T-helper 2 cell treated with Interferon-gamma antibody and Interleukin-4, amounts not matched to agents 5 μg/mL and 100 μg/mL, for 36 hours (primary cell): Measurements from ENCODE around the gene TOPORS.

Experiments used
- DNase-seq: peaks from one replicate; pipeline ENCODE4 v3.0.0; 2021; ENCODE audit warnings: low spot score
- H3K27ac Mint-ChIP-seq: one replicate; pipeline ENCODE4 v1.8.0; 2021; ENCODE audit warnings: mild to moderate bottlenecking, mixed read lengths
- H3K27me3 Mint-ChIP-seq: one replicate; pipeline ENCODE4 v1.8.0; 2021; ENCODE audit warnings: low read depth, mixed read lengths
- H3K36me3 Mint-ChIP-seq: one replicate; pipeline ENCODE4 v1.8.0; 2021; ENCODE audit warnings: low read depth, mixed read lengths
- H3K4me1 Mint-ChIP-seq: one replicate; pipeline ENCODE4 v1.8.0; 2021; ENCODE audit warnings: low read depth, mixed read lengths
- H3K4me3 Mint-ChIP-seq: one replicate; pipeline ENCODE4 v1.8.0; 2022; ENCODE audit warnings: mild to moderate bottlenecking, moderate library complexity, mixed read lengths
- H3K9me3 Mint-ChIP-seq: one replicate; pipeline ENCODE4 v1.8.0; 2021; ENCODE audit warnings: mixed read lengths

The TOPORS gene

DNA sequence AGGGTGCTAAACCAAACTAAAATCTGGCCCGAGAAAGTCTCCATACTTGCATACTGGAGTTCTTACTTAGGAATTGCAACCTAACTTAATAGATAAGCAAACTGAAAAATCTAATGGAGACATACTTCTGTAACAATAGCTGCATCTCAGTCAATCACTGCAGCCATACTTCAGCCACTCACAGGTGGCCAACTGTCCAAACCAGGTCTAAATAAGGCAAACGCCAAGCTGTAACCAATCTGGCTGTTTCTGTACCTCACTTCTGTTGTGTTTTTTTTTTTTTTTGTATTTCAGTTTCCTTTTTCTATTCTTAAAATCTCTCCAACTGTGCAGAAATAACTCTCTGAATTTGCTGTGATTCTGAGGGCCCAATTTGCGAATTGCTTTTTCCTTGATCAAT is 24.9 kb upstream of the TOPORS start:
- Mint-ChIP-seq H3K36me3 (peaks cover 2% of the 10 kb centered on the region), H3K4me1 (peaks cover 15% of the 10 kb centered on the region), H3K4me3 (no peak overlapping the region), H3K9me3 (no peaks in the 10 kb centered on the region), H3K27me3 (peaks cover 20% of the 10 kb centered on the region), H3K27ac (no peak overlapping the region)
- no peak for DNase-seq

GRCh38 chr9:32574858-32575257 is 22.5 kb upstream of the TOPORS start:
- H3K4me3 Mint-ChIP-seq: no peak overlapping the region
- peaks cover 23% of the 10 kb centered on the region for H3K4me1 Mint-ChIP-seq
- H3K27me3 Mint-ChIP-seq: peaks cover 11% of the 10 kb centered on the region
- no peak for DNase-seq
- H3K9me3 Mint-ChIP-seq: no peaks in the 10 kb centered on the region
- peaks cover 6% of the 10 kb centered on the region for H3K36me3 Mint-ChIP-seq
- no peak overlapping the region for H3K27ac Mint-ChIP-seq

DNA sequence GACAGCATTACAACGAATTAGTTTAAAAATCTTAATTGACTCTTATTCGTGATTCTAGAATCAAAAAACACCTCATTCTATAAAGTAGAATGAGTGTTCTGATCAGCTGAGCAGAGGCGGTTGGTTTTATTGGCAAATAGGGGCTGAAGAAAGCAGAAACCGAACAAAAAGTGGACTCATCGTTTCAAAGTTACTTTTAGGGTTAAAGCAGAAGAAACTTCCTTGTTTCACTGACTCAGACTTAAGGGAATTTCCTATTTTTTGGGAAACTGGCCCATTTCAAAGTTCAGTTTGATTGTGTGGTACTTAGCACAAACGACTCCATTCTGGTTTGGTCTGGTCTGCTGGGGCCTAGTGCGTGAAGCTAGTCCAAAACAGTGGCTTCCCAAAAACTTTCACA is 21.4 kb upstream of the TOPORS start:
- DNase-seq: no peak
- peaks cover 9% of the 10 kb centered on the region for H3K36me3 Mint-ChIP-seq
- peak overlapping the region; percentile 99 for H3K4me3 Mint-ChIP-seq
- peaks cover 19% of the 10 kb centered on the region for H3K4me1 Mint-ChIP-seq
- H3K27me3 Mint-ChIP-seq: peaks cover 4% of the 10 kb centered on the region
- H3K9me3 Mint-ChIP-seq: no peaks in the 10 kb centered on the region
- H3K27ac Mint-ChIP-seq: peak overlapping the region; percentile 99

DNA sequence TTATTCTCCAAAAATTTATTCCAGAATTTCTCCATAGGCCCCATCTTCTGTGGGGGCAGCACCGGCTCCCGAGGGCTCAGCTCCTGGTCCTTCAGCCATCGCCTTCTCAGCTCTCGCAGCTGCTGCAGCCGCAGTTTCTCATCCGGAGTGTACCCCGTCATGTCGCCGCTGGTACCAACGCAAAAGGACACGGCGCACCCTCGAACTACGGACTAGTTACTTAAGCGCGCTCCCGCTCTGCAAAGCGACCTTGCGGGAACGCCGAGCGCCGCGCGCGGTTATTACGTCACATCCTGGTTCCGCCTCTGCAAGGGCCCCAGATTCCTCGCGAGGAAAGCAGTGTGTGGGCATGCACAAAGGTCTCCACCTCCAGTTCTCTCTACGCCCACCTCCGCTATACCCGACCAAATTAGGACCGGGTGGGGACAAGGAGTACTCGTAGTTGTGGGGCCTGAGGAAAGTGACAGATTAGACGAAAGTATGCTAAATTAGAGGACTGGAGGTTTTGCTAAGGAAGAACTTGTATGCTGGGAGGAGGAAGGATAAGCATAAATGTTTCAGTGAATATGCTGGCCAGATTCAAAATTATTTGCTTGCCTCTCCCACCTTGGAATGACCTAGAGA is 20.6 kb upstream of the TOPORS start, which contains the start of gene NDUFB6:
Gene NDUFB6 (minus strand): TSS at position 260 of the 624 bp plus-strand sequence. CDS start 99 bp downstream, at position 161.
- H3K27ac Mint-ChIP-seq: peak within 1 kb of the TSS; percentile 99
- H3K4me3 Mint-ChIP-seq: peak within 1 kb of the TSS; percentile 99
- no peaks in the 10 kb centered on the region for H3K9me3 Mint-ChIP-seq

DNA sequence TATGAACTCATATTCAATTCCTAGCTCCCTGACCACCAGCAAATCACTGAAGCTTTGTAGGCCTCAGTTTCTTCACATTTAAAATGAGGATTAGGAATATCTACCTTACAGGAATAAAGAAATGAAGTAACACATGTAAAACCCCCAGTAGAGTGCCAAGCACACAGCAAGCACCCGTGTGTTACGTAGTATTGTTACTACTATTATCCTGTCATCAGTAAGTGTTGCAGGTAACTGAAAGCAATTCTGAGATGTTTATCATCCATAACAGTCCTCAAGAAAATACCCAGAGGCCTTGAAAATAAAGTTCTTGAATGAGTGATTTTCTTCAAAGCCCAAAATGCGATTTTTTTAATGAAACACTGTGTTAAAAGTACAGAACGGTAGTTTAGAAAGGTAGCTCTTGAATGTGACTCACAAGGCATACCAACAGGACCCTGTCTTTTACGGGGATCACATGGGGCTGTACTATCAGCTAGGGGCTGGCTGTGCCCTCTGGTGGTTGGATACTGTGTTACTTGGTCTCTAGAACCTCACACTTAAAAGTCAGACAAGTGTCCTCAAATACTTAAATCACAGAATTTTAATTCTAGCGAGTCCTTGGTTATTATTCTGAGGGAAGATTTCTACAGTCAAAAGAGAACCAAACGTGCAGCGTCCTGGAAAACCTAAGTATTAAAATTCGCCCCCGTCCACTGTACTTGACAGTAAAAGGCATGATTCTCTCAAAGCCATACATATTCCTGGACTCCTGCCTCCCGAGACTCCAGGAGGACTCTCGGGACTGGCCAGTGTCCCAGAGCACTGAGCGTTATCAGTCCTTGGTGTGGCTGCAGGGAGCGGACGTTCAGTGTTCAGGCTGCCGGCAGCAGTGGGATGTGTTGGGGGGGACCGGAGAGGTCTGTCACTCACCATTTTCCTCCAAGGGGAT is 19.8 kb upstream of the TOPORS start:
- H3K27me3 Mint-ChIP-seq: no peaks in the 10 kb centered on the region
- peaks cover 14% of the 10 kb centered on the region for H3K36me3 Mint-ChIP-seq
- no peaks in the 10 kb centered on the region for H3K9me3 Mint-ChIP-seq
- H3K4me3 Mint-ChIP-seq: peak overlapping the region; percentile 99
- peak; percentile 71 for DNase-seq
- peak overlapping the region; percentile 99 for H3K27ac Mint-ChIP-seq
- H3K4me1 Mint-ChIP-seq: peaks cover 19% of the 10 kb centered on the region

More for the DNA sequence above, 20.6 kb upstream of the TOPORS start, which contains the start of gene NDUFB6:
- H3K4me1 Mint-ChIP-seq: peaks cover 19% of the 10 kb centered on the region
- no peaks in the 10 kb centered on the region for H3K27me3 Mint-ChIP-seq
- peak; percentile 95 for DNase-seq
- H3K36me3 Mint-ChIP-seq: peaks cover 13% of the 10 kb centered on the region

GRCh38 chr9:32570262-32570661 is 17.9 kb upstream of the TOPORS start:
- peaks cover 26% of the 10 kb centered on the region for H3K36me3 Mint-ChIP-seq
- DNase-seq: no peak
- peak overlapping the region; percentile 24 for H3K27ac Mint-ChIP-seq
- peaks cover 25% of the 10 kb centered on the region for H3K4me1 Mint-ChIP-seq
- H3K4me3 Mint-ChIP-seq: no peak overlapping the region
- no peaks in the 10 kb centered on the region for H3K27me3 Mint-ChIP-seq
- H3K9me3 Mint-ChIP-seq: no peaks in the 10 kb centered on the region

DNA sequence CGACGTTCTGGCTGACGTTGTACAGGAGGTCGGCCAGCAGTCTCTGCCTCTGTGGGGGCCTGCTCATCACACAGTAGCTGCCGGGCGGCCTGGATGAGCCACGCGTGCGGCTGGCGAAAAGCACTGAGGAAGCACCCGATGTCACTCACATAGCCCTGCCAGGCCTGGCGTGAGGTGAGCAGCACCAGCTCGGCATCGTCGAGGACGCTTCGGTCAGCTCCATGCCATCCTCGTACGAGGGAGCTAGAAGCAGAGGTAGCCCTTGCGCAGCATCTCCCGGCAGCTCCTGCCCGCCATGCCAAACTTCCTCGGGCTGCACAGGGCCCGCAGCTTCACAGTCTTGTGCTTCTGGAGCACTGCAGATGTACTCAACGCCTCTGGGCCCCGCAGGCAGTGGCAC is 14.4 kb upstream of the TOPORS start:
- H3K4me1 Mint-ChIP-seq: peaks cover 18% of the 10 kb centered on the region
- no peak overlapping the region for H3K27ac Mint-ChIP-seq
- peaks cover 33% of the 10 kb centered on the region for H3K36me3 Mint-ChIP-seq
- H3K9me3 Mint-ChIP-seq: no peaks in the 10 kb centered on the region
- no peak overlapping the region for H3K4me3 Mint-ChIP-seq
- no peak for DNase-seq
- no peaks in the 10 kb centered on the region for H3K27me3 Mint-ChIP-seq

DNA sequence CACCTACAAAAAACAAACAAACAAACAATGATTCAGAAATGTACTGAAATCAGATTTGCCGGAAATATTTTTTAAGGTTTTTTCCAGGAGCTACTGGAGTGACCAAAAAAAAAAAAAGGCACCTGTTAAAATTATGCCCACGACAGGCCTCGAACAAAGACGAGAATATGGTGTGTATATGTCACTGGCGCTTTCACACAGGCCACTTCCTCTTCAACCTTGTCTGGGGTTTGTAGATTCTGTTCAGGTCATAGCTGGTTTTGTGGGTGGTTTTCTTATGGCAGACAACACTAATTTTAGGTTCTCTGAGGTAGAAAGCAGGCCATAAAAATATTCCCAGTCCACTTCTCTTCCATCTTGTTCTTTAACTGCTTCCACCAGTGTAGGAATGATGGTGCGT is 13.6 kb upstream of the TOPORS start:
- no peak for DNase-seq
- H3K4me1 Mint-ChIP-seq: peaks cover 15% of the 10 kb centered on the region
- H3K9me3 Mint-ChIP-seq: no peaks in the 10 kb centered on the region
- no peak overlapping the region for H3K27ac Mint-ChIP-seq
- peaks cover 33% of the 10 kb centered on the region for H3K36me3 Mint-ChIP-seq
- H3K27me3 Mint-ChIP-seq: no peaks in the 10 kb centered on the region
- no peak overlapping the region for H3K4me3 Mint-ChIP-seq

DNA sequence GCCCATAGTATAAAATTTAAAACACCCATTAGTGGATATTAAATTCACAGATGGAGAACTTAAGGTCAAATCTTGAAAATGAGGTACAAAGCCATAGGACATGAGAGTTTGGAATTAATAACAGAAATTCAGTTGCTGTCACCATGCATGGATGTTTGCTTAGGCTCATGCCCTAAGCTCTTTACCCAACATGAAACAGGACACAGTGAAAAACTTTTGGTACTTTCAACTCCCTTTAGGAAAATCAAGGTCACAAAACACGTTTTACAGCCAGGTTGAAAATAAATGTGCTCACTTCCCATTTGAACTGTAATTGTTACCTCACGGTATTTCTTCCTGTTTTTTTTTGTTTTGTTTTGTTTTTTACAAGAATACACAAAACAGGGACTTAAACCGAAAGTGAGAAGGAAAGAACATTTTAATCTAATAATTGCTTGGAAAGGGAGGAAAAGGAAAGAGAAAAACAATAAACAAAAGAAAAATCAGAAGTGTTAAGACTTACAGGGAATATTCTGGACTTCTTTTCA is 6.1 kb upstream of the TOPORS start:
- Mint-ChIP-seq H3K4me1 (peaks cover 11% of the 10 kb centered on the region), H3K36me3 (peaks cover 5% of the 10 kb centered on the region), H3K9me3 (no peaks in the 10 kb centered on the region), H3K4me3 (no peak overlapping the region), H3K27me3 (no peaks in the 10 kb centered on the region), H3K27ac (no peak overlapping the region)
- no peak for DNase-seq

GRCh38 chr9:32554591-32554990 is 2.2 kb upstream of the TOPORS start:
- H3K4me1 Mint-ChIP-seq: peaks cover 19% of the 10 kb centered on the region
- no peak overlapping the region for H3K4me3 Mint-ChIP-seq
- H3K36me3 Mint-ChIP-seq: peaks cover 13% of the 10 kb centered on the region
- no peak overlapping the region for H3K27ac Mint-ChIP-seq
- no peaks in the 10 kb centered on the region for H3K27me3 Mint-ChIP-seq
- DNase-seq: no peak
- H3K9me3 Mint-ChIP-seq: no peaks in the 10 kb centered on the region

GRCh38 chr9:32554107-32554506 is 1.7 kb upstream of the TOPORS start:
- H3K9me3 Mint-ChIP-seq: no peaks in the 10 kb centered on the region
- no peak overlapping the region for H3K27ac Mint-ChIP-seq
- H3K4me1 Mint-ChIP-seq: peaks cover 21% of the 10 kb centered on the region
- no peaks in the 10 kb centered on the region for H3K27me3 Mint-ChIP-seq
- peak overlapping the region; percentile 15 for H3K4me3 Mint-ChIP-seq
- H3K36me3 Mint-ChIP-seq: peaks cover 13% of the 10 kb centered on the region
- no peak for DNase-seq

DNA sequence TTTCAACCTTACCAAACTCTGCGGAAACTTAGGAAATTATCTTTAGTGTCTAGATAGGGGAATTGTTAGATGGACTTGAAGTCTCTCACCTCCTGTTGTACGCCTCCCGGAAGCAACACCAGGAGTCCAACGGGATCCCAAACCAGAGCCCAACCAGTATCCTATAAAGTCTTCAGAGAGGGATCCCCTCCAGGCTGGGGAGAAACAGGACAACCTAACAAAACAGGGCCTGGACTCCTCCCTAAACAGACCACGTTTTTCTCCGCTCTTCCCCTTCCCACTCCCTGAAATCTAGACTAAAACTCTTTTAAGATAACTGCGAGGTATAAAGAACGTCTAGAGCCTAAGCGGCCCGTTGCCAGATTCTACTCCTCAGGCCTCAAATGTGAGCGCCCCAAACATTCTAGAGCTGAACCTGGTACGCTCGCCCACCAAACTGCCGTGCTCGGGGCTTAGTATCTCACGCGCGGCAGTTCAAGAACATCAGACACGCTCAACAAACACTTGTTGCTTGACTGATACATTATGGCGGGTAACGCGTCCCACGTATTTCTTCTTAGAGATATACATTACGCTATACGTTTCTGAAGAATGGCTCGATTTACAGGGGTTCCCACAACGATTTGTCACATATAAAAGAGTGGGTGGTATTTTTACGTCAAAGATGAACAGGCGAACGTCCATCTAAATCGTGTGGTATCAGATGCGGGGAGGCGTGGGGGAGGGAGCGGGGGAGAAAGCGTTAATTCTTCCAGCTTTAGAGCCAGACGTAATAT is 922 bp downstream of the TOPORS start:
- Mint-ChIP-seq H3K4me3 (peak overlapping the region; percentile 100), H3K9me3 (no peaks in the 10 kb centered on the region), H3K4me1 (peaks cover 27% of the 10 kb centered on the region), H3K36me3 (peaks cover 22% of the 10 kb centered on the region), H3K27me3 (no peaks in the 10 kb centered on the region), H3K27ac (peak overlapping the region; percentile 98)
- peak; percentile 69 for DNase-seq

- no peaks in the 10 kb centered on the region for H3K27me3 Mint-ChIP-seq
- H3K27ac Mint-ChIP-seq: peak overlapping the region; percentile 98
- H3K9me3 Mint-ChIP-seq: no peaks in the 10 kb centered on the region
- DNase-seq: peak; percentile 92
- H3K36me3 Mint-ChIP-seq: peaks cover 19% of the 10 kb centered on the region
- peak overlapping the region; percentile 100 for H3K4me3 Mint-ChIP-seq
- peaks cover 28% of the 10 kb centered on the region for H3K4me1 Mint-ChIP-seq
These were observed 1.7 kb downstream of the TOPORS start for GRCh38 chr9:32550562-32551275.
